Stimulated activated CD4-positive, alpha-beta T cell treated with anti-CD3 and anti-CD28 coated beads, Interleukin-2, amount 100 ng/mL, for 24 hours (primary cell): ENCODE results near the gene FBXL14.
"Not testable (repeated sequence)": the region's sequence is repeated elsewhere in the genome, so short reads cannot be mapped to it uniquely, and the experiment has no call there.

Source experiments
- DNase-seq, 2 donors: peaks; one replicate each; pipeline ENCODE4 v3.0.0-alpha.2; 2020

The FBXL14 gene

GRCh38 chr12:1619159-1619558 lies 24.8 kb upstream of the FBXL14 start:
- DNase-seq, result no peak

- DNase-seq, result no peak
Observed at GRCh38 chr12:1618489-1618888, 24.1 kb upstream of the FBXL14 start.

GRCh38 chr12:1616233-1617066 lies 22.1 kb upstream of the FBXL14 start:
- no peak for DNase-seq

- DNase-seq, result no peak
Observed at GRCh38 chr12:1614360-1614759, 20.0 kb upstream of the FBXL14 start.

GRCh38 chr12:1613860-1614259 lies 19.5 kb upstream of the FBXL14 start:
- no peak for DNase-seq

GRCh38 chr12:1611803-1612572 lies 17.6 kb upstream of the FBXL14 start:
- no peak for DNase-seq

- no peak for DNase-seq
Observed at GRCh38 chr12:1610072-1610643, 15.8 kb upstream of the FBXL14 start.

- DNase-seq, result no peak
Observed at GRCh38 chr12:1608713-1609119, 14.3 kb upstream of the FBXL14 start.

GRCh38 chr12:1607940-1608712 lies 13.7 kb upstream of the FBXL14 start:
- no peak for DNase-seq

GRCh38 chr12:1606021-1606622 lies 11.7 kb upstream of the FBXL14 start:
- DNase-seq, result peak; percentile 83 to 85

GRCh38 chr12:1605129-1606020 lies 11.0 kb upstream of the FBXL14 start:
- peak; percentile 44 to 50 for DNase-seq

GRCh38 chr12:1604464-1604863 lies 10.1 kb upstream of the FBXL14 start:
- DNase-seq, result no peak

- no peak for DNase-seq
Observed at GRCh38 chr12:1603269-1603993, 9.1 kb upstream of the FBXL14 start.

GRCh38 chr12:1602706-1603105 lies 8.3 kb upstream of the FBXL14 start:
- not testable (repeated sequence) for DNase-seq

GRCh38 chr12:1598757-1599156 lies 4.4 kb upstream of the FBXL14 start:
- DNase-seq, result no peak

GRCh38 chr12:1595690-1596347 lies 1.4 kb upstream of the FBXL14 start:
- no peak for DNase-seq

GRCh38 chr12:1595026-1595561 lies 713 bp upstream of the FBXL14 start:
- no peak for DNase-seq

- DNase-seq, result peak in 1 of 2 donors; percentile 65
Observed at GRCh38 chr12:1594006-1594260, 448 bp downstream of the FBXL14 start.

- peak; percentile 55 to 57 for DNase-seq
Observed at GRCh38 chr12:1593174-1594005, 991 bp downstream of the FBXL14 start.
